GM21381 (cell line): Measurements from ENCODE around the gene TTC7B.

Experiments used
- ATAC-seq: cut with Tn5 transposase; IDR thresholded peaks from one replicate; pipeline ENCODE4 v1.9.1; 2021; ENCODE audit warnings: mild to moderate bottlenecking, moderate library complexity; ENCODE audit not compliant: unreplicated experiment

Gene TTC7B

DNA sequence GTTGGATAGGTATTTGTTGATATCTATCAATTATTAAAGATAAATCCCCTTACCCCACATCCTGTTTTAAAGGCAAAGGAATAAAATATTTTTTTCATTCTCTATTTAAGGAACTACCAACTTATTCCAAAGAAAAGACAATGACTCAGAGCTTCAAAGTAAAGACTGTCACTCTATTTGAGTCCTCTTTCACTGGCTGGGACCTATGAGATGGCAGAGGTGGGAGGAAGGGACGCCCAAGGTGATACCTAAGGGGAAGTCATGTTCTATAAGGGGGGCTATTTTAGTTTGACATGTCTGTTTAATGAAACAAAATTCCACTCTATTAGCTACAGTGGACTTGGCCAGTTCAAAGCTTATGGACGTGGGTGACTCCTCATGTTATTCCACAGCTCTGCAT is 209.8 kb downstream of the TTC7B start:
- no peak for ATAC-seq

DNA sequence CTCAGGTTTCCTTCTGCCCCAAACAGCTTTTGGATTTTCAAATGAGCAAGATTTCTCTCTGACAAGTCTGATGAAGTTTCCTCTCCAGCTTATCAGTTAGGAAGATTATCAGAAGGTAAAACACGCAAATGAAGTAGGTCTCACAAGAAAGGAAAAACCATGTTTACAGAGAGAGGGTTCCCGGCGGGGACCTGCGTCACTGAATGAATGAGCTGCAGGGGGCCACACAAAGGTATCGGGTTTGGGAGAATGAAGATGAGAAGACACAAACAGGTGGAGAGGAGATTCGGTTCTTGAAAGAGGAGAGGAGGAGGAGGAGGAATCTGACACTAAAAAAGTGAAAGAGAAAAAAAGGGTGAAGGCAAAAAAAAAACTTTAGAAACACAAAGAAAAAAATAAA is 210.8 kb downstream of the TTC7B start:
- ATAC-seq, result no peak

DNA sequence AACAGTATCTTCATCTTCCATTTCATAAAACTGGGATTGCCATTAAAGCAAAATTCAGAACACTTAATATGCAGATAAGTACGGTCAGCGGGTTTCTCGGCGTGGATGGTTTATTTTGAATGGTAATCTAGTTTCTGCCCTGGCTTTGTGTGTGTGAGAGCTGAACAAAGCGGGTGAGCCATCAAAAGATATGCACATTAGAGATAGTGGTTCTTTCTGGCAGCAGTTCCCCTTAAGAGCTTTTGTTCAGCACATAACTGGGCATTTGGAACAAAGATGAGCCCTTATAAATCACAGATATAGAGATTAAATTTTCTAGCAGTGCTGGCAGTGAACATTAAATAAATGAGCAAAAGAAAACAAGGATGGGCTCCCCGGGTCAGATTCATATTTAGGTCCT is 211.9 kb downstream of the TTC7B start:
- ATAC-seq, result no peak

DNA sequence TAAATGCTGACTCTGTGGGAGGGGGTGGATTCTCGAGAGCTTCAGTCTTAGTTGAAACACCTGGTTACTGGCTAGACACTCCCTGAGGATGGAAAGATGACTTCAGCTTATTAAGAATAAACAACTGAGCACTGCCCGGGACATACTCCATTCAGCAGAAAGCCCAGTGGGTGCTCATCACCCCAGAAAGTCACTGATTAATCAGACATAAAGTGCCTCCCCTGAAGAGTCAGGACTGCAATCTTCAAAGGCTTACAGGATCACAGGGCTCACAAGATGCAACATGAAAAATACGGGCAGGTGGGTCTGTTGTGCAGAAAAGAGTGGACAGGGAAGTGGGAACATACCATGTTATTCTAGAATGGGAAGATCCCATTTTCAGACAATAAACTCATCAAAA is 212.4 kb downstream of the TTC7B start:
- ATAC-seq, result no peak

DNA sequence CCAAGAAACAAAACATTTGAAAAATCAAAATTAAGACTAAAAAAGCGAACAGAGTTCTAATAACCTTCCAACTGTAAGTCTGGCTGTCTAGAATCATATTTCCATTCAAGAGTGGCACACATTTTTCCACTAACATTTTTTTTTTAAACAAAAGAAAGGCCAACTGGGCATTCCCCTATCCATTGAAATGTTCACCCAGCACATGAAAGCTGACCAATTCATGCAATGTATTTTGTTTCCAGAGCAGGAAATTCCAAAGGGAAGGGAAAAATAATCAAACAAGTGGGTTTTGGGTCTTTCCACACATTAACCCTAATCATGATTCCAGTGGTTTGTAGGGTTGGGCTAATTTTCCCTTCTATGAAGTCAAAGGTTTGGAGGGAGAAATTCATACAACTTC is 212.9 kb downstream of the TTC7B start:
- no peak for ATAC-seq

DNA sequence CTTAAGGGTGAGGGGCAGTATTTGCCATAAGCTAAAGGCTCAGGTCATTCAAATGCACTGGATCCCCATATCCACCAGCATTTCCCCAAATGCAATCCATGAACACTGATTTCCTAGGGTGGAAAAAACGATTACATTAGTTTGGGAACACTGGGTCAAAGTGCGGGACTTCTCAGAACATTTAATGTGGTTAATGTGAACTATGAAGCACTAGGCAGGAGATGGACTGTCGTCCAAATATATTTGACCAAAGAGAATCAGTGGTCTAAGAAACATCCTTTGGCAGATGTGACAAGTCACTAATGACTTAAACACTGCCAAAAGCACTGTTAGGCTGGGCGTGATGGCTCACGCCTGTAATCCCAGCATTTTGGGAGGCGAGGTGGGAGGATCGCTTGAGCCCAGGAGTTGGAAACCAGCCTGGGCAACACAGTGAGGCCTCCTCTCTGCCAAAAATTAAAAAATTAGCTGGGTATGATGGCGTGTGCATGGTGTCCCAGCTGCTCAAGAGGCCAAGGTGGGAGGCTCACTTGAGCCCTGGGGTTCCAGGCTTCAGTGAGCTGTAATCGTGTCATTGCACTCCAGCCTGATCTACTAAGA is 214.0 kb downstream of the TTC7B start:
- no peak for ATAC-seq

DNA sequence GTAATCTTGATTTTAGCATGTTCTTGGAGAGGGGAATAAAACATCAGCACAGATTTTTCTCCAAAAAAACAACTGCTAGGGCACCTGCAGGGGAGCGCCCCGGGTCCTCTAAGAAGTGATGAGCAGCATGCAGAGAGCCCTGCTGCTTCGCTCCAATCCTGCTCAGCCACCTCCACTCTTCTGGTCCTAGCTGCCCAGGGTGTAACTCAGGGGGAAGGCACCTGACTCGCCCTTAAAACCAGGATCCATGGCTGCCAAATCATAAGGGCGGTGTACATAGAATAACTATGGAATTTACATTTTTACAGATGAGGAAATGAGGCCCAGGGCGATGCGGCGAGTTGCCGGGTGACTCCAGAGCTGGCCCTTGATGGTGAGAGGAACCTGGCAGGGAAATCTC is 214.7 kb downstream of the TTC7B start:
- no peak for ATAC-seq

DNA sequence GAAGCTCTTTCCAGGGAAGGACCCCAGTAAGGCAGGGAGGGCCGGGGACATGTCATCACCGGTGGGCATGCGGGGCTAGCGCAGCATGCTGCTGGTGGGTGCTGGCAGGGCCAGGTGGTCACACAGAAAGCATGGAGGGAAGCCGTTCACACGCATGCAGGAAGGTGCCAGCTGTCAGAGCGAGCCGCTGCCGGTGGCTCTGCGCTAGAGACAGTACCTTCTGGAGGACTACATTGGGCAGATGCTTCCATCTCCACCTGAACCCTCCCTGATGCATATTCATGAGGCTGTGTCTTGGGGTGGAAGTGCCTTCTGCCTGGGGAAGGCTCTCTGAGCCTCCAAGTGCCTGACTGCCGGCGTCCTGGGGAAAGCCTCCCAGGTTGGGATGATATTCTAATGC is 215.6 kb downstream of the TTC7B start:
- no peak for ATAC-seq

DNA sequence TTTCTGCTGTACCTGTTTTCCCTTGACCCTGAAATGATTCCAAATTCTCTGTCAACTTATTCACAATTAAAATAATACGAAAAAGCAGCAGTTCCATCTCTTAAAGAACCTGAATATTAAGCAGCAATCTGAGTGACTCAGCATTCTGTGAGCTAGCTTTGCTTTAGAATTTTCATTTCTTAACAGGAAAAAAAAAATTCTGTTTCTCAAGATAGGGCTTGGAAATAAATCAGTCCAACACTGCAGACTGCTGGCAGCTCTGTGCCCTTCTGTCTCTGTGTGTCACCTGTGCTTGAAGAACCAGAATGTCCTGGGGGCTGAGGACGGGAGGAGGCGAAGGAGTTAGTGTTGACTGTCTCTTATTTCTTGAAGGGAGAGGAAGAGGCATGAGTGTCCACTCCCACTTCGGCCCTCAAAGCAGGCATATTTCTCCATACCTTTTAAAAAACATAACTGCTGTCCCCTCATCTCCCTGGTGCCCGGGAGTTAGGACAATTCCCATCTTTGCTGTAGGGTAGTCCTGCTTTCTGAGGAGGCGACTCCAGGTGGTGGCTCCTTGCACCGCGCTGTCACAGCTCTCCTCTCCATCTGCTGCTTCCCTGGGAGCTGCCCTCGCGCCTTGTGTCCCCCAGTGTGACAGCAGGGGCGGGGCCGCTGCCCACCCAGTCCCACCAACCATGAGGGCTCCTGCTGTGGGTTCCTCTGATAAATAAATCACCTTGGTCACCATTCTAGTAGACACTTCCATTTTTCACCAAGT is 216.3 kb downstream of the TTC7B start:
- ATAC-seq, result no peak

DNA sequence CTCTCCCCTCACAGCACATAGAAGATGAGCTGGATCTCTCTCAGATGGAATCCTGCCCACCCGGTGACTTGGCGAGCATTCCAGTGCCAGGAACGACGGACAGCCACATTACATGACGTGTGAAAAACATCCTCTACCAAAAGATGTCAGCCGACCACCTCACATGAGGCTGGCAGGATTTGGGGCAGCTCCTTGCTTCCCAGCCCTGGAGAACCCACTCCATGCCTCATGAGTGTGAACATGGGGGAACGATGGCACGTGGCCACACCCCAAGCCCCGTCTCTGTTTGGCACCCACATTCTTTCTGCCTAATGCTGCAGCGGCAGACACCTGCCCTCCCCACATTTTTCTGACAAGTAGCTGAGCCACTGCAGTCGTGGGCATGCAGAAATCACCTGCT is 216.9 kb downstream of the TTC7B start:
- no peak for ATAC-seq

DNA sequence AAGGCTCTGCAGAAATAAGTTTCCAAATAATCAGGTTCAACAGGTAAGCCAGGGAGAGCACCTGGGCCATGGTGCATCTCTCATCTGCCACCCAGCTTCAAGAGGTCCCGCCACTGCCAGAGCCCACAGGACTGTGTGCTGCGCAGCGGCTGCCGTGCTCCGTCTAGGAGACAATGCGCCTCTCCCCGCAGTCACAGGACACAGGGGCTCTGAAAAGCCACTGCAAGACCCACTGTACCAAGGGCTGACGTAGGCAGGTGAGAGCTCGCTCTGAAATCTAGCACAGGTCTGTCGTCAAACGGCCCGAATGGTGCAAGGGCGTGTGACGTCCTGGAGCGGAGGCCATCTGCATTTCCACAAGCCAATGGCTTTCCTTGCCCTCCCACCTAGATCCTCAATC is 218.3 kb downstream of the TTC7B start:
- ATAC-seq, result no peak

DNA sequence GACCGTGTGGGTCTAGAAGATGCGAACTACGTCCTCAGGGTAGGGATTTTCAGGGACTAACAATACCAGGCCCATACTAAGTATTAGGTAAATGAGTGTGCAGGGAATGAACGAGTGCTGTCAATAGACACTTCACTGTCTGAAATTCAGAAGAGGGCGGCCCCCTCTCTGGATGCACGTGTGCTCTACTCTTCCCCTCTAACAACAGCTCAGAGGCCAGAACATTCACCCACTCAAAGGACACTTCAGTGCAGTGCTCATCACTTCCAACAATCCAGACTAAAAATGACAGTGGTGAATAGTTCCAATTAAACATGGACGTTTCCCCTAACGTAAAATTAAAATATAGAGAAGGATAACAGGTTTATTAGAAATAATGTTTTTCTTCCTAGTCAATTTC is 219.5 kb downstream of the TTC7B start:
- ATAC-seq, result no peak

DNA sequence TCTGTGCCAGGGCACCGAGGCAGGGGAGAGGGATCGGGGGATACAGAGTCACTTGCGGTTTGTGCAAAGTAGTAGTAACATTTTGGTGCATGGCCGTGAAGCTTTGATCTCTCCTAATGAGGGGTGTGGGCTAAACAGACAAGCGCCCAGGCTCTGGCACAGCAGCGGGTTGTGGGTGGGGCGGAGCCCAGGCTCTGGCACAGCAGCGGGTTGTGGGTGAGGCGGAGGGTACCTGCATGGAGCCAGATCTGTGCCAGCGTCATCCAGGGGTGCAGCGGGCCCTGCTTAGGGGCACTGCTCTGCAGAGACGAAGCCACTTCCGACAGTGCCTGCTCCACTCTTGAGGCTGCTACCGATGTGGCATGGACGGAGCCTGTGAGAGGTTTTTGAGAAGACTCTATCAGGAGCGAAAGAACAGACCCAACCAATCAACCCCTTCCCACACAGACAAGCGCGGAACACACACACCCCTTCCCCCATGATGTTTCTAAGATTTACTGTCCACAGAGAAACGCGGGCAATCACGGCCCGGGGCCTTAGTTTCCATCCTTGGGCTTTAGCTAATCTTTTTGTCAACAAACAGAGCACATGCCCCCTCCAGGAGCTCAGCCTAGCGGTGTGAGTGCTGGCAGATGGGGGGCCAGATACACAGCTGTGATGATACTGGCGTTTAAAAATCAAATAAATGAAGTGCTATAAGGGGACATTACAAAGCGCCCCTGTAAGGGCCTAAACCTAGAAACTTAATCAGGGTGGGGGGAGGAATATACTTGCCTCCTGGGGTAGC is 222.8 kb downstream of the TTC7B start:
- no peak for ATAC-seq

DNA sequence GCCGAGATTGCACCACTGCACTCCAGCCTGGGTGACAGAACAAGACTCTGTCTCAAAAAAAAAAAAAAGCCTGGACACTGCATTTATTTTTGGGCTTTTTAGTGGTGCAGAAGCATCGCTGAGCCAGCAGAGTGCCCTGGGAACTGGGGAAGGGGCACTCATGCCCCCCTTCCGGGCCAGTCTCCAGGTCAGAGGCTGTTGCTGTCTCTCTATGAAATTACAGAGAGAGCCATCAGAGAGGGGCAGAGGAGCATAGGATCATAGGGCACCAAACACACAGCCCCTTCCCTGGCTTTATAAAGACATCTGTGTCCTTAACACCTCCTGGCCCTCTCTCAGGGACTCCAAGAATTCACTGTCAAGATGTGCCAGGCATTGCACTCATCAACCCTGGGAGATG is 223.6 kb downstream of the TTC7B start:
- ATAC-seq, result no peak

DNA sequence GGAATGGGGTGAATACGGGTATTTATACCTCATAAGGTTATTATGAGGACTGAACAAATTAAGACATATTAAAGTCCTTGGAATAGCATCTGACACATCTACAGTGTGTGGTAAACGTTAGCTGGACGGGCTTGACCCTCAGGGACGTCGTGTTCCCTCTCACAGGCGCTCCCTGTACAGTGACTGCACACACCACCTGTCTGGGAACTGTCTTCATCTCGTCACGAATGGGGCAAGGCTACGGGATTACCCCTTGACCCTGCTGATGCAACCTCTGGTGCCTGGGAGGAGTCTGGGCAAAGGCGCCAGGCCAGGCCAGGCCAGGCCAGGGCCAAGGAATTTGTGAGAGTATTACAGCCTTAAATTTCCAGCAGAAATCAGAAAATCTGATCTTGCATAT is 228.3 kb downstream of the TTC7B start:
- ATAC-seq, result no peak

DNA sequence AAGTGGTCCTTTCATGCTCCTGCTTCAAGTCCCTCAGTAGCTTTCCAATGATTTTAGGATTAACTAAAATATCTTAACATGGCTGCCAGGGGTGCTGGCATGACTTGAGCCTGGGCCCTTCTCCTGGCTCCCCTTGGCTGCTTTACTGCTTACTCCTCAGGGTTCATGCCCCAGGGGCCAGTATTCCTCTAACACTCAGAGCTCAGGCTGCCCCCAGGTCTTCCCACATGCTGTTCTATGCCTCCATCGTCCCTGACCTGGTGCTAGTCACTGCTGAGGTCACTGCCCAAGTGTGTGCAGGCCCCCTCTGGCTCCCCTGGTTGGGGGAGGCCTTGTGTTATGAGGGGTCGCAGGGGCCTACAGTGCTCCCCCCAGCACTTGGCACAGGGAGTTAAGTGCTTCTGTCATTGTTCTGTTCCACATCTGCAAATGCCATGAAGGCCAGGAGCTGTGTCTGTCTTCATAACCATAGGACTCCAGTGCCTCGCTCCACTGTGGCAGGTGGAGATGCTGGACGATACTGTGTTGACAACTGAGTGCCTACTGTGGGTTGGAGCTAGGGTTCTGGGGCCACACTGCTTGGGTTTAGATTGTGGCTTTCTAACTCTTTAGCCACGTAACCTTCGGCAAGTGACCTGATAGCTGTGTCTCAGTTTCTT is 228.8 kb downstream of the TTC7B start:
- no peak for ATAC-seq

DNA sequence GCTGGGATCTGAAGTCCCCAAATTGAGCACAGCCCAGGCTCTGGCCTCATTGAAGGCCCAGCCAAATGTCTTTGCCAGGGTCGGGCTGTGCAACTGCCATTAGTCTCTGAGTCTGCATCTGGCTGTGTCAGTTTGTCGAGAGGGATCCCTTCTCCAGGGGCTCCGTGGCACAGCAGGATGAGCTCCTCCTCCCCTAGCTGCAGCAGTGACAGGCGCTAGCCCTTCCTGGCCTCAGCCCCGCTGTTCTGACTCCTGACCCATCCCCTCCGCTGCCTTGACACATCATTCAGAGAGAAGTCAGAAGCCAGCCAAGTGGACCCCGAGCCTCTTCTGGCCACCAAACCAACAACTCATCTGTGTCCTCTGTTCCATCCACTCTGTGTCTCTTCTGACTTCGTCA is 231.1 kb downstream of the TTC7B start:
- ATAC-seq, result no peak

DNA sequence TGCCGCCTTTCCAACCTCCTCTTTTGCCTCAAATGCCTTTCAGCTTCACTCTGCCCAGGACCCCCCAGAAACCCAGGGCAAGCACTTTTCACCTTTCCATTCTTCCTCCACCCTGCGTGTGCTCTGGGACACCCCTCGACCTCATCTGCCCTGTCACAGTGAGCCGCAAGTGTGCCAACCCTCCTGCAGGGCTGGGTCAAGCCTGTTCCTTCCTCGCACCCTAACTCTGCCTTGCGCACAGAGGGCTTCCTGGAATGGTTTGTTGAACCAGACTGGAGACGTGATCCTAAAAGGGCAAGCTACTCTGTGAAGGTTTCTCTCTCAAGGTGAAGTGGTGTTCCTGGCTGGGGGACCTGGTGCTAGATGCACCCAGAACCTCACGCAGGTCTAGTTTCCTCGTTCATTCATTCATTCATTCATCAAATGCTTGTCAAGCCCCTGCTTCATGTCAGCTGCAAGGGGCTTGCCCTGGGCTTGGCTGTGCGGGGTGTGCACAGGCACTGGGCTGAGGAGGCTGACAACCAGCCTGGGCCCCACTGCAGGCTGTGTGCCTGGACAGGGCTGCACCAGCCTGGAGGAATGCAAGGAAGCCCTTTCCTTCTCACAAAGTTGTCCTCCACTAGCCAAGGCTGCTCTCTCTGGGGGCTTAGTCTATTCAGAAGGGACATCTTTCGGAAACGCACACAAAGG is 232.2 kb downstream of the TTC7B start:
- no peak for ATAC-seq

DNA sequence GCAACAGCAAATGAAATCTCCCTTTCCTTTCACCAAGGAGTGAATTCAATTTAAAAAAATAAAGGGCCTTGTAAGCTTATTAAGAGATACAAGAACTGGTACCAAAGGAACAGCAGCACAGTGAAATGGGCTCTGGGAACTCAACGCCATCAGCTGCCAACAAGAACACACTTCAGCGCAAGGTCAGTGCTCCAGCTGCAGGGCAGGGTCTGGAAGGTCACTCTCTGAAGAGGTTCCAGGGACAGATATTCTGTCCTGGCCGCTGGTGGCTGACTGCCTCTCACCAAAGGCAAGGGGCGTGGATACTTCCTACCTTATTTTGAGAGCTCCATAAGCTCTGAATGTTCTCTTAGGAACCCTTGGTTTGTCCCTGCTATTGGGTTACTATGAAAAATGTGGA is 232.8 kb downstream of the TTC7B start:
- no peak for ATAC-seq

DNA sequence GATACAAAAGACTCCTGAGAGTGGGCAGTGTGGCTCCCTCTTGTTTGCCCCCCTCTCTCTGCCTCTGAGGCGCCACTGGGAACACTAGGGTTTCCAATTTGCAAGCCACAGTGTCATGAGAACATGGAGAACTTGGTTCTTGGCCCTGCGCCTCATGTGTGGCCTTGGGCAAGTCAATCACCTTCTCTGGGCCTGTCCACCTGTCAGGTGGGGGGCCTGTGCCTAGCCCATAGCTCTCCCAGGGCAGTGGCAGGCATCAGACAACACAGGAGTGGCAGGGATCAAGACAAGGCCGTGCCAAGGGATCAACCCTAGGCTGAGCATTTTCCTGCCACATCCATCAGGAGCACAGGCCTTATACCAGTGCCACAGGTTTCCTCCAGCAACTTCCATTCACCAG is 234.1 kb downstream of the TTC7B start:
- ATAC-seq, result no peak

DNA sequence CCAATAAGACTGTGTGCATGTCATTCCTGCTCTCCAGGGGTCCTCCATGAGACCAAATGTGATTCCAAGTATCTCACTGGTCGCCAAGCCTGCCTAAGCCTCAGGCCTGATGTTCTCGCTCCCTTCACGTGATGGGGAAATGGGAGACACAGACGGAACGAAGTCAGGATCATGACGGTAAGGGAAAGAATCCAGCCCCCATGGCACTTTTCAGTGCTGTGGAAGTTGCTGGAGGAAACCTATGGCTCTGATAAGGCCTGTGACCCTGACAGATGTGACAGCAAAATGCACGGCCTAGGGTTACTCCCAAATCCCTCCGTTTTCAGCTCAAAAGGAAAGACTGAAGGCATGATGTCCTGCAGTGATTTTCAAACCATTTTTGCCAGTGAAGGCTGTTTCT is 234.5 kb downstream of the TTC7B start:
- no peak for ATAC-seq
